Tibial nerve (tissue), 4 donors: ENCODE measurements around the gene VARS1. TPM values are rescaled to one million over a fixed set of nuclear protein-coding genes. Genes with fewer than 3 reads are reported as not detected.
"Not testable (repeated sequence)": the region's sequence is repeated elsewhere in the genome, so short reads cannot be mapped to it uniquely, and the experiment has no call there.

Experiments used
- DNase-seq, 2 donors: peaks; one replicate each; pipeline ENCODE4 v3.0.0-alpha.2; 2019; ENCODE audit warnings: low spot score in 2 of 2
- H3K27ac ChIP-seq, 4 donors: fragments of 200-600 bp; sonication (generic) in 3 of 4; one replicate each; pipeline ENCODE4 v1.5.1; 2017 to 2019; ENCODE audit warnings: mild to moderate bottlenecking in 1 of 4
- H3K27me3 ChIP-seq, 2 donors: fragments of 200-600 bp; sonication (generic) in 1 of 2; one replicate each; pipeline versions ENCODE4 v1.5.1 to v1.6.0; 2017 to 2019
- H3K36me3 ChIP-seq, 3 donors: fragments of 200-600 bp; sonication (generic); one replicate each; pipeline ENCODE4 v1.5.1; 2018 to 2019
- H3K4me1 ChIP-seq, 4 donors: fragments of 200-600 bp; sonication (generic) in 3 of 4; one replicate each; pipeline ENCODE4 v1.5.1; 2017 to 2019
- H3K4me3 ChIP-seq, 4 donors: fragments of 200-600 bp; sonication (generic) in 3 of 4; one replicate each; pipeline ENCODE4 v1.5.1; 2017 to 2019; ENCODE audit warnings: mild to moderate bottlenecking in 1 of 4, moderate library complexity in 1 of 4
- H3K9me3 ChIP-seq, 4 donors: fragments of 200-600 bp; sonication (generic) in 3 of 4; one replicate each; pipeline ENCODE4 v1.5.1; 2017 to 2019
- EP300 ChIP-seq, 2 donors: sonication (generic); formaldehyde crosslinking; IDR thresholded peaks; one replicate each; pipeline ENCODE4 v1.6.1; 2017; ENCODE audit warnings: antibody characterized with exemption in 2 of 2, mild to moderate bottlenecking in 1 of 2
- POLR2A ChIP-seq, 2 donors: fragments of 450-650 bp; IDR thresholded peaks; one replicate each; pipeline ENCODE4 v1.6.1; 2017; ENCODE audit warnings: antibody characterized with exemption in 2 of 2, mild to moderate bottlenecking in 2 of 2, moderate library complexity in 2 of 2
- WGBS, 2 donors: methylation state at CpG; one replicate each; pipeline ENCODE4 v1.1.5; 2018; 5-methylcytosine and 5-hydroxymethylcytosine counted together
- total RNA-seq, 4 donors: library from RNA; depleted of rRNA; stranded (reverse); fragments of >200 nt; gene quantifications; one replicate each; pipeline ENCODE4 v1.1.0, GENCODE V29; 2016
- TF ChIP-seq, protein P1 (sequence below), 5 experiments: fragments of 200-600 bp in 3 of 5; fragments of 450-650 bp in 2 of 5; sonication (generic) in 3 of 5; IDR thresholded peaks; one replicate each; pipeline ENCODE4 v1.5.1; 2016 to 2019; ENCODE audit warnings: antibody characterized with exemption in 5 of 5, mild to moderate bottlenecking in 3 of 5, moderate library complexity in 2 of 5

The VARS1 gene
- total RNA-seq, 4 donors from 2014 or later, result 40.8 to 58.6 (median 50.1) TPM

DNA sequence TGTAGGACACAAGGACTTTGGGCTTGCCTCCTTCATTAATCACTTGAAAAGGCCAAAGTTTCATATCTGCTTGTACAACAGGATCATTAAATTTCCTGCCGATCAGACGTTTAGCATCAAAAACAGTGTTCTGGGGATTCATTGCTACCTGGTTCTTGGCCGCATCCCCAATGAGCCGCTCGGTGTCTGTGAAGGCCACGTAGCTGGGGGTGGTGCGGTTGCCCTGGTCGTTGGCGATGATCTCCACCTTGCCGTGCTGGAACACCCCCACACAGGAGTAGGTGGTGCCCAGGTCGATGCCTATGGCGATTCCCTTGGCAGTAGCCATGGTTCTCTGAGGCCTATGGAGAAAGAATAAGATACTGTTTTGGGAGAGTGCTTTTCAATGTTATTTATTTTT, 16.1 kb upstream of the VARS1 start:
- WGBS, 2 donors, result 94% methylated on average over 12 of the region's 12 CpGs
- Histone ChIP-seq H3K9me3 (no peaks in the 10 kb centered on the region), H3K27me3 (no peaks in the 10 kb centered on the region), H3K27ac (no peak overlapping the region), H3K36me3 (peaks cover 0 to 17% (median 0%) of the 10 kb centered on the region in 3 donors), H3K4me3 (no peak overlapping the region), H3K4me1 (peaks cover 0 to 23% (median 14%) of the 10 kb centered on the region in 4 donors)
- DNase-seq, result no peak
- TF ChIP-seq, protein P1, sequence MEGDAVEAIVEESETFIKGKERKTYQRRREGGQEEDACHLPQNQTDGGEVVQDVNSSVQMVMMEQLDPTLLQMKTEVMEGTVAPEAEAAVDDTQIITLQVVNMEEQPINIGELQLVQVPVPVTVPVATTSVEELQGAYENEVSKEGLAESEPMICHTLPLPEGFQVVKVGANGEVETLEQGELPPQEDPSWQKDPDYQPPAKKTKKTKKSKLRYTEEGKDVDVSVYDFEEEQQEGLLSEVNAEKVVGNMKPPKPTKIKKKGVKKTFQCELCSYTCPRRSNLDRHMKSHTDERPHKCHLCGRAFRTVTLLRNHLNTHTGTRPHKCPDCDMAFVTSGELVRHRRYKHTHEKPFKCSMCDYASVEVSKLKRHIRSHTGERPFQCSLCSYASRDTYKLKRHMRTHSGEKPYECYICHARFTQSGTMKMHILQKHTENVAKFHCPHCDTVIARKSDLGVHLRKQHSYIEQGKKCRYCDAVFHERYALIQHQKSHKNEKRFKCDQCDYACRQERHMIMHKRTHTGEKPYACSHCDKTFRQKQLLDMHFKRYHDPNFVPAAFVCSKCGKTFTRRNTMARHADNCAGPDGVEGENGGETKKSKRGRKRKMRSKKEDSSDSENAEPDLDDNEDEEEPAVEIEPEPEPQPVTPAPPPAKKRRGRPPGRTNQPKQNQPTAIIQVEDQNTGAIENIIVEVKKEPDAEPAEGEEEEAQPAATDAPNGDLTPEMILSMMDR (IDR thresholded peaks at IDR 0.05), result no peak
- TF ChIP-seq POLR2A (IDR thresholded peaks at IDR 0.05), result no peak
- TF ChIP-seq EP300 (IDR thresholded peaks at IDR 0.05), result no peak

GRCh38 chr6:31808599-31808998, 13.0 kb upstream of the VARS1 start:
- 88 to 92% methylated on average over 10 of the region's 10 CpGs for WGBS, 2 donors
- peaks cover 0 to 24% (median 0%) of the 10 kb centered on the region in 3 donors for H3K36me3 ChIP-seq
- H3K9me3 ChIP-seq, result not testable (repeated sequence)

GRCh38 chr6:31806470-31807272, 11.1 kb upstream of the VARS1 start, which contains the start of gene LSM2:
TSS of gene LSM2 (minus strand) at chr6:31806966. CDS start at chr6:31806757, 209 bp downstream.
- DNase-seq, result peak; percentile 94 to 96
- Histone ChIP-seq H3K4me3 (peak within 1 kb of the TSS; percentile 64 to 75 (median 67)), H3K36me3 (peaks cover 0 to 41% (median 0%) of the 10 kb centered on the region in 3 donors), H3K27me3 (no peaks in the 10 kb centered on the region), H3K9me3 (no peaks in the 10 kb centered on the region), H3K27ac (peak within 1 kb of the TSS; percentile 92 to 98 (median 96)), H3K4me1 (peaks cover 0 to 26% (median 8%) of the 10 kb centered on the region in 4 donors)
- 1% methylated on average over 42 of the region's 51 CpGs for WGBS, 2 donors
- TF ChIP-seq EP300 (IDR thresholded peaks at IDR 0.05) (peak; percentile 97), POLR2A (IDR thresholded peaks at IDR 0.05) (peak; percentile 74 to 97)
- TF ChIP-seq, protein P1 (IDR thresholded peaks at IDR 0.05), result peak in 3 of 5 experiments; percentile 23 to 72 (median 55)

More at GRCh38 chr6:31808599-31808998, 13.0 kb upstream of the VARS1 start:
- not testable (repeated sequence) for DNase-seq, H3K4me3 ChIP-seq, H3K27ac ChIP-seq, H3K27me3 ChIP-seq
- H3K4me1 ChIP-seq, result peaks cover 0 to 34% (median 12%) of the 10 kb centered on the region in 4 donors

- DNase-seq, result no peak
- 13% methylated on average over 7 of the region's 7 CpGs for WGBS, 2 donors
- peaks cover 0 to 40% (median 0%) of the 10 kb centered on the region in 3 donors for H3K36me3 ChIP-seq
Observed at GRCh38 chr6:31805939-31806469, 10.5 kb upstream of the VARS1 start.

GRCh38 chr6:31801031-31801927, 5.7 kb upstream of the VARS1 start:
- H3K36me3 ChIP-seq, result peaks cover 0 to 38% (median 0%) of the 10 kb centered on the region in 3 donors
- not testable (repeated sequence) for H3K9me3 ChIP-seq, DNase-seq, H3K27me3 ChIP-seq, H3K27ac ChIP-seq, H3K4me3 ChIP-seq
- H3K4me1 ChIP-seq, result peaks cover 0 to 18% (median 5%) of the 10 kb centered on the region in 4 donors
- WGBS, 2 donors, result 90 to 93% methylated on average over 8 of the region's 8 CpGs

More at GRCh38 chr6:31805939-31806469, 10.5 kb upstream of the VARS1 start:
- no peak for TF ChIP-seq EP300 (IDR thresholded peaks at IDR 0.05)
- TF ChIP-seq POLR2A (IDR thresholded peaks at IDR 0.05), result no peak
- TF ChIP-seq, protein P1 (IDR thresholded peaks at IDR 0.05), result no peak
- H3K4me3 ChIP-seq, result peak overlapping the region; percentile 64 to 75 (median 67)
- H3K4me1 ChIP-seq, result peaks cover 0 to 26% (median 8%) of the 10 kb centered on the region in 4 donors
- H3K9me3 ChIP-seq, result no peaks in the 10 kb centered on the region
- H3K27ac ChIP-seq, result peak overlapping the region; percentile 92 to 98 (median 96)
- H3K27me3 ChIP-seq, result no peaks in the 10 kb centered on the region
